Neural cell (in vitro differentiated cells): Measurements from ENCODE around the gene TXNDC17. TPM values are rescaled to one million over a fixed set of nuclear protein-coding genes. Genes with fewer than 3 reads are reported as not detected.

Experiments used
- H2AFZ ChIP-seq: fragments of 200-600, 300-800 bp; sonication (generic), shearing (Covaris generic); 2 replicates; pipeline ENCODE4 v1.6.0; 2014; ENCODE audit warnings: low read depth, mild to moderate bottlenecking, antibody characterized with exemption, low read length, moderate library complexity
- H3F3A ChIP-seq: fragments of 200-600 bp; shearing (Covaris generic); 2 replicates; pipeline ENCODE4 v1.6.1; 2016; ENCODE audit warnings: mild to moderate bottlenecking, moderate library complexity, mixed read lengths, antibody characterized with exemption, low read length; ENCODE audit not compliant: insufficient read depth, poor library complexity, severe bottlenecking
- H3K27ac ChIP-seq: fragments of 200-600, 300-800 bp; sonication (generic), shearing (Covaris generic); 2 replicates; pipeline ENCODE4 v1.5.1; 2014; ENCODE audit warnings: mild to moderate bottlenecking, low read length, moderate library complexity
- H3K27me3 ChIP-seq: fragments of 300-800, 200-600 bp; sonication (generic), shearing (Covaris generic); 2 replicates; pipeline ENCODE4 v1.6.0; 2014; ENCODE audit warnings: mild to moderate bottlenecking, low read depth, low read length, moderate library complexity; ENCODE audit not compliant: insufficient read depth
- H3K36me3 ChIP-seq: fragments of 300-800, 200-600 bp; sonication (generic), shearing (Covaris generic); 2 replicates; pipeline ENCODE4 v1.5.1; 2014; ENCODE audit warnings: mild to moderate bottlenecking, antibody characterized with exemption, low read length, moderate library complexity; ENCODE audit not compliant: insufficient read depth
- H3K4me2 ChIP-seq: fragments of 300-800, 200-600 bp; sonication (generic), shearing (Covaris generic); 2 replicates; pipeline ENCODE4 v1.6.0; 2014; ENCODE audit warnings: mild to moderate bottlenecking, low read length
- H3K4me3 ChIP-seq: fragments of 300-800, 200-600 bp; sonication (generic), shearing (Covaris generic); 2 replicates; pipeline ENCODE4 v1.5.1; 2014; ENCODE audit warnings: mild to moderate bottlenecking, low read length, moderate library complexity
- H3K79me2 ChIP-seq: fragments of 200-600 bp; shearing (Covaris generic); replicated peaks from 2 replicates; pipeline ENCODE4 v1.6.0; 2014; ENCODE audit warnings: mild to moderate bottlenecking, low read length, moderate library complexity; ENCODE audit not compliant: insufficient read depth
- H3K9ac ChIP-seq: fragments of 300-800, 200-600 bp; sonication (generic), shearing (Covaris generic); 2 replicates; pipeline ENCODE4 v1.6.1; 2016; ENCODE audit warnings: mild to moderate bottlenecking, low read length, mixed read lengths
- H3K9me2 ChIP-seq: fragments of 200-600 bp; shearing (Covaris generic); 2 replicates; pipeline ENCODE4 v1.6.1; 2016; ENCODE audit warnings: mild to moderate bottlenecking, low read length, mixed read lengths; ENCODE audit not compliant: insufficient read depth
- H3K9me3 ChIP-seq: fragments of 200-600, 300-800 bp; sonication (generic), shearing (Covaris generic); 2 replicates; pipeline ENCODE4 v1.6.1; 2016; ENCODE audit warnings: mild to moderate bottlenecking, mixed run types, low read length, moderate library complexity, mixed read lengths
- H4K20me1 ChIP-seq: fragments of 200-600 bp; shearing (Covaris generic); 2 replicates; pipeline ENCODE4 v1.6.1; 2016; ENCODE audit warnings: mild to moderate bottlenecking, mixed run types; ENCODE audit not compliant: insufficient read depth
- CTCF ChIP-seq: fragments of 450-650 bp; IDR thresholded peaks from 2 replicates; pipeline ENCODE4 v1.5.1; 2014; ENCODE audit warnings: antibody characterized with exemption, mild to moderate bottlenecking, moderate library complexity; ENCODE audit not compliant: poor library complexity, severe bottlenecking
- EP300 ChIP-seq: fragments of 450-650 bp; conservative IDR thresholded peaks from 2 replicates; pipeline ENCODE4 v1.6.1; 2014; ENCODE audit warnings: antibody characterized with exemption, mild to moderate bottlenecking, moderate library complexity; ENCODE audit not compliant: poor library complexity, severe bottlenecking
- EZH2 ChIP-seq: fragments of 200-600, 300-800 bp; shearing (Covaris generic), sonication (generic); IDR thresholded peaks from 2 replicates; pipeline ENCODE4 v1.6.1; 2014; ENCODE audit warnings: antibody characterized with exemption, low read length, borderline replicate concordance, mild to moderate bottlenecking; ENCODE audit not compliant: insufficient read depth, poor library complexity, severe bottlenecking
- MXI1 ChIP-seq: fragments of 450-650 bp; conservative IDR thresholded peaks from 2 replicates; pipeline ENCODE4 v1.6.1; 2014; ENCODE audit warnings: antibody characterized with exemption, mild to moderate bottlenecking; ENCODE audit not compliant: poor library complexity, severe bottlenecking
- POLR2AphosphoS5 ChIP-seq: IDR thresholded peaks from 2 replicates; pipeline ENCODE4 v1.6.1; 2012
- RAD21 ChIP-seq: fragments of 450-650 bp; conservative IDR thresholded peaks from 2 replicates; pipeline ENCODE4 v1.6.1; 2014; ENCODE audit warnings: antibody characterized with exemption, mild to moderate bottlenecking, moderate library complexity
- REST ChIP-seq: IDR thresholded peaks from 2 replicates; pipeline ENCODE4 v1.6.1; 2012; ENCODE audit warnings: borderline replicate concordance
- SMC3 ChIP-seq: fragments of 450-650 bp; conservative IDR thresholded peaks from 2 replicates; pipeline ENCODE4 v1.6.1; 2014; ENCODE audit warnings: antibody characterized with exemption, mild to moderate bottlenecking, moderate library complexity; ENCODE audit not compliant: poor library complexity
- TAF1 ChIP-seq: IDR thresholded peaks from 2 replicates; pipeline ENCODE4 v1.6.1; 2012; ENCODE audit warnings: low read depth
- polyA plus RNA-seq: library from polyadenylated mRNA; depleted of rRNA; stranded (reverse); fragments of >200 nt; gene quantifications from 2 replicates; pipeline ENCODE4 v1.2.3, GENCODE V29; 2014

The TXNDC17 gene
- polyA plus RNA-seq, 1 donor from 2014 or later: 216 TPM

- no peak overlapping the region for H3K27ac ChIP-seq
- H3K9me3 ChIP-seq: no peaks in the 10 kb centered on the region
- H4K20me1 ChIP-seq: no peaks in the 10 kb centered on the region
- no peaks in the 10 kb centered on the region for H3K36me3 ChIP-seq
- H3F3A ChIP-seq: no peaks in the 10 kb centered on the region
- TF ChIP-seq REST: no peak
- no peak for TF ChIP-seq POLR2AphosphoS5
- no peak for TF ChIP-seq TAF1
- TF ChIP-seq SMC3: no peak
- no peak for TF ChIP-seq RAD21
- TF ChIP-seq EP300: no peak
- TF ChIP-seq EZH2: no peak
- TF ChIP-seq MXI1: no peak
- TF ChIP-seq CTCF: no peak
- no peak overlapping the region for H3K9ac ChIP-seq
- no peaks in the 10 kb centered on the region for H3K79me2 ChIP-seq
- H3K4me3 ChIP-seq: no peak overlapping the region
- no peaks in the 10 kb centered on the region for H3K27me3 ChIP-seq
- no peak overlapping the region for H2AFZ ChIP-seq
- no peak overlapping the region for H3K4me2 ChIP-seq
- no peaks in the 10 kb centered on the region for H3K9me2 ChIP-seq
Measured at GRCh38 chr17:6666557-6666956, 25.7 kb downstream of the TXNDC17 start.

- no peak for TF ChIP-seq CTCF
- TF ChIP-seq RAD21: no peak
- TF ChIP-seq EP300: no peak
- no peak for TF ChIP-seq TAF1
- TF ChIP-seq SMC3: no peak
- no peak for TF ChIP-seq REST
- TF ChIP-seq POLR2AphosphoS5: no peak
- TF ChIP-seq EZH2: no peak
- TF ChIP-seq MXI1: no peak
- no peaks in the 10 kb centered on the region for H3K36me3 ChIP-seq
- H3K4me3 ChIP-seq: no peak overlapping the region
- H3K9me2 ChIP-seq: no peaks in the 10 kb centered on the region
- no peaks in the 10 kb centered on the region for H3F3A ChIP-seq
- H2AFZ ChIP-seq: no peak overlapping the region
- no peak overlapping the region for H3K27ac ChIP-seq
- no peaks in the 10 kb centered on the region for H4K20me1 ChIP-seq
- H3K9ac ChIP-seq: no peak overlapping the region
- H3K4me2 ChIP-seq: no peak overlapping the region
- H3K9me3 ChIP-seq: no peaks in the 10 kb centered on the region
- H3K27me3 ChIP-seq: no peaks in the 10 kb centered on the region
- H3K79me2 ChIP-seq: no peaks in the 10 kb centered on the region
Measured at GRCh38 chr17:6667516-6667915, 26.7 kb downstream of the TXNDC17 start.
